ENCODE measurements around the gene EMP2.

The EMP2 gene

GRCh38 chr16:10623059-10623458, 42.7 kb upstream of the EMP2 start:
- no peak for TF ChIP-seq SIN3A (IDR thresholded peaks at IDR 0.05; ENCODE audit: borderline replicate concordance, insufficient read depth, low read length)
- TF ChIP-seq TAF1 (IDR thresholded peaks at IDR 0.05; ENCODE audit: borderline replicate concordance, insufficient read depth, low read length), result no peak
- no peak for TF ChIP-seq REST (IDR thresholded peaks at IDR 0.05; ENCODE audit: insufficient read depth in 1 of 2, low read depth in 2 of 2, low read length in 2 of 2)
- TF ChIP-seq FOXP2 (optimal IDR thresholded peaks at IDR 0.05; ENCODE audit: borderline replicate concordance, extremely low read depth, extremely low read length, insufficient read depth), result no peak
- TF ChIP-seq POLR2AphosphoS5 (IDR thresholded peaks at IDR 0.05; ENCODE audit: low read depth, low read length), result no peak

GRCh38 chr16:10622036-10622921, 41.9 kb upstream of the EMP2 start:
- TF ChIP-seq POLR2AphosphoS5 (IDR thresholded peaks at IDR 0.05; ENCODE audit: low read depth, low read length), result no peak
- no peak for TF ChIP-seq TAF1 (IDR thresholded peaks at IDR 0.05; ENCODE audit: borderline replicate concordance, insufficient read depth, low read length)
- TF ChIP-seq FOXP2 (optimal IDR thresholded peaks at IDR 0.05; ENCODE audit: borderline replicate concordance, extremely low read depth, extremely low read length, insufficient read depth), result no peak
- no peak for TF ChIP-seq SIN3A (IDR thresholded peaks at IDR 0.05; ENCODE audit: borderline replicate concordance, insufficient read depth, low read length)
- TF ChIP-seq REST (IDR thresholded peaks at IDR 0.05; ENCODE audit: insufficient read depth in 1 of 2, low read depth in 2 of 2, low read length in 2 of 2), result no peak

DNA sequence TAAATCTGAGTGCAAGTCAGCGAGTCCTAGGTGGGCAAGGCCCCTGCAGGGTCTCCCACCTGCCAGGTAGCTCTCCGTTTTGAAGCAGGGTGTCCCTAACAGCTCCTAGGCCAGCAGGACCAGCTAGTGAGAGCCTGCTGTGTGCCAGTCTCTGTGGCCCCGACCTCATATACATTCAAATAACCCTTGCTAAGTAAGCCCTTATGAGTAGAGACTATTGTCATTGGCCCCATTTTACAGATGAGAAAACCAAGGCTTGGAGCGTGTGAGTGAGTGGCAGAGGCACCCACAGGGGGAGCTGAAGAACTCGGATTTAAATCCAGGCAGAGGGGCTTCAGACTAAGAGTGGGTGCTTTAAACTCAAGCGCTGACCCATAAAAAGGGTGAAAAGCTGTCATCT, 39.7 kb upstream of the EMP2 start:
- TF ChIP-seq TAF1 (IDR thresholded peaks at IDR 0.05; ENCODE audit: borderline replicate concordance, insufficient read depth, low read length) (no peak), SIN3A (IDR thresholded peaks at IDR 0.05; ENCODE audit: borderline replicate concordance, insufficient read depth, low read length) (no peak), FOXP2 (optimal IDR thresholded peaks at IDR 0.05; ENCODE audit: borderline replicate concordance, extremely low read depth, extremely low read length, insufficient read depth) (no peak), POLR2AphosphoS5 (IDR thresholded peaks at IDR 0.05; ENCODE audit: low read depth, low read length) (no peak), REST (IDR thresholded peaks at IDR 0.05; ENCODE audit: insufficient read depth in 1 of 2, low read depth in 2 of 2, low read length in 2 of 2) (no peak)

DNA sequence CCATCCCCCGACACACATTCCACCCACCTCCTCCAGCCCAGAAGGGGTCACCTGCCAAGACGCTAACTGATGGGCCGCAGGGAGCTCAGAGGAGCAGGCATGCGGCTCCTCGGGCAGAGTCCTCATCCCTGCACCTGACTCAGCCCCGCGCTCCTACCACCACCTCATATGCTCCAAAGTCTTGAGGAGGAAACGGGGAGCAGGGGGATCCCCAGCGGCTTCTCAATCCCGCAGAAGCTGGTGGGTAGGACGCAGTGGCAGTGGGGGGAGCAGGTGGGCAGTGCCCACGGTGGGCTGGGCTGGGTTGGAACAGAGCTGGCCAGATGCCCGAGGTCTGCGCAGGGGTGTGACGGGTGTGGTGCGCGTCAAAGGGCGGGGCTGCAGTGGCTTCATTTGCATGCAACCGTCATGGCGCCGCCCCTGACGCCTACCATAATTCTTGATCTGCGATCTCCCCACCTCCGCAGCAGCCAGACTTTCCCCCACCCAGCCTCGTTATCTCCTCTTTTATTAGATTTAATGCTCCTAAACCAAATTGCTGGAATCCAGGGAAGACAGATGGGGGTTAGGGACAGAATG, 39.0 kb upstream of the EMP2 start:
- TF ChIP-seq POLR2AphosphoS5 (IDR thresholded peaks at IDR 0.05; ENCODE audit: low read depth, low read length), result no peak
- TF ChIP-seq SIN3A (IDR thresholded peaks at IDR 0.05; ENCODE audit: borderline replicate concordance, insufficient read depth, low read length), result no peak
- no peak for TF ChIP-seq FOXP2 (optimal IDR thresholded peaks at IDR 0.05; ENCODE audit: borderline replicate concordance, extremely low read depth, extremely low read length, insufficient read depth)
- no peak for TF ChIP-seq REST (IDR thresholded peaks at IDR 0.05; ENCODE audit: insufficient read depth in 1 of 2, low read depth in 2 of 2, low read length in 2 of 2)
- no peak for TF ChIP-seq TAF1 (IDR thresholded peaks at IDR 0.05; ENCODE audit: borderline replicate concordance, insufficient read depth, low read length)

Data from PFSK-1 (cell line).